Chondrocyte (in vitro differentiated cells): ENCODE data around the gene ARRDC3. TPM values are rescaled to one million over a fixed set of nuclear protein-coding genes. Genes with fewer than 3 reads are reported as not detected.

Experiments
- DNase-seq: peaks from one replicate; pipeline ENCODE4 v3.0.0; 2021; ENCODE audit warnings: mixed read lengths, low spot score
- H3K27ac Mint-ChIP-seq: one replicate; pipeline ENCODE4 v1.8.0; 2021; ENCODE audit warnings: mild to moderate bottlenecking, moderate library complexity, mixed read lengths; ENCODE audit not compliant: unreplicated experiment
- H3K27me3 Mint-ChIP-seq: 2 replicates; pipeline ENCODE4 v1.8.0; 2021; ENCODE audit warnings: low read depth, mixed read lengths
- H3K36me3 Mint-ChIP-seq: 2 replicates; pipeline ENCODE4 v1.8.0; 2021; ENCODE audit warnings: low read depth, mixed read lengths
- H3K4me1 Mint-ChIP-seq: 2 replicates; pipeline ENCODE4 v1.8.0; 2021; ENCODE audit warnings: low read depth, mild to moderate bottlenecking, mixed read lengths
- H3K4me3 Mint-ChIP-seq: one replicate; pipeline ENCODE4 v1.8.0; 2021; ENCODE audit warnings: mild to moderate bottlenecking, moderate library complexity, mixed read lengths; ENCODE audit not compliant: unreplicated experiment
- H3K9me3 Mint-ChIP-seq: 2 replicates; pipeline ENCODE4 v1.8.0; 2021; ENCODE audit warnings: low read depth, mixed read lengths
- CTCF ChIP-seq: fragments of 200-600 bp; sonication (generic); IDR thresholded peaks from 2 replicates; pipeline ENCODE4 v1.5.0; 2021; ENCODE audit warnings: antibody characterized with exemption, mild to moderate bottlenecking, moderate library complexity
- total RNA-seq: library from RNA; stranded (reverse); gene quantifications from 3 replicates; pipeline ENCODE4 v1.2.1, GENCODE V29; 2021

The ARRDC3 gene
- total RNA-seq, 1 donor from 2014 or later: 27.6 TPM

- TF ChIP-seq CTCF: no peak
- Mint-ChIP-seq H3K27me3 (peaks cover 1% of the 10 kb centered on the region), H3K4me3 (no peak overlapping the region), H3K36me3 (no peaks in the 10 kb centered on the region), H3K27ac (no peak overlapping the region), H3K4me1 (peaks cover under 1% of the 10 kb centered on the region), H3K9me3 (no peaks in the 10 kb centered on the region)
- DNase-seq: no peak
These were observed 63.5 kb downstream of the ARRDC3 start for GRCh38 chr5:91319667-91320066.

- no peak for DNase-seq
- H3K27ac Mint-ChIP-seq: no peak overlapping the region
- no peaks in the 10 kb centered on the region for H3K27me3 Mint-ChIP-seq
These were observed 64.4 kb downstream of the ARRDC3 start for GRCh38 chr5:91318724-91319123.

More at GRCh38 chr5:91318724-91319123, 64.4 kb downstream of the ARRDC3 start:
- Mint-ChIP-seq H3K4me3 (no peak overlapping the region), H3K36me3 (no peaks in the 10 kb centered on the region), H3K4me1 (peaks cover 10% of the 10 kb centered on the region), H3K9me3 (no peaks in the 10 kb centered on the region)
- TF ChIP-seq CTCF: no peak
